Measurements from ENCODE around the gene CWC22.
"Not testable (repeated sequence)": the region's sequence is repeated elsewhere in the genome, so short reads cannot be mapped to it uniquely, and the experiment has no call there.

CWC22 gene

DNA sequence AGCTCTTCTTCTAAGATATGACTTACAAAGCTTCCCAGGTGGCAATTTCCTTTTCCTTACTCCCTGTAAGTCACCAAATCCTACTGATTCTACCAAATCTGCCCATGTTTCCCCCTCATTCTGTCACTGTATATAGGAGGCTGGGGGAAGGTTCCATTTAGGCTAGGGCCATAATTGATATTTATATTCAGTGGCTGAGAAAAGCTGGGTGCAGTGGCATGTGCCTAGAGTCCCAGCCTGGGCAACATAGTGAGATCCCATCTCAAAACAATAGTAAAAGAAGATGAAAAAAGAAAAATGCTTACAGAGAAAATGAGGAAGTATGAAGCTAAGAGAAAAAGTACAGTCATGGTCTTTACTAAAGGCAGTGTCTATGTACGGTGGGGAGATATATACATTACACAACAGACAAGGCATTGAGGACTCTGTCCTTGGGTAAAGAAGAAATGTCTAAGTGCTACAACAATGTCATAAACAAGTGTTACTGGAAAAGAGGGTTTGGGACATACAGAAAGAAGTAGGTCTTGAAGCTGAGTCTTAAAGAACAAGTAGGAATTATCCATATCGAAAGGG, 4.8 kb downstream of the CWC22 start:
- DNase-seq = no peak

DNA sequence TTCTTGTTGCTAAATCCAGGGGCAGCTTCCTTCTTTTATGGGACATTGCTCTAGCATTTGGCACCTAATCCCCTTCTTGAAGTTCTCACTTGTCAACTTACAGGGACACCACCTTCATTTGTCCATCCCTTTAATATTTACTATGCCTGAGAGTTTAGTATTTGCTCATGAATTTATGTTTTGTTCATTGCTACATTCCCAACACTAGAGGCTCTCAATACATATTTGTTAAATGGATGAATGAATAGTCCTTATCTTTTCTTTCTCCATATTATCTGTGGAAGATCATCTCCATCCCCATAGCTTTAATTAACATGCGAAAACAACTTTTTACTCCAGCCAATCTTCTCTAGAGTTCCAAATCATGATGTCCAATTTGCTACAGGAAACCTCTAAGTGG, 5.4 kb downstream of the CWC22 start:
- DNase-seq = no peak

DNA sequence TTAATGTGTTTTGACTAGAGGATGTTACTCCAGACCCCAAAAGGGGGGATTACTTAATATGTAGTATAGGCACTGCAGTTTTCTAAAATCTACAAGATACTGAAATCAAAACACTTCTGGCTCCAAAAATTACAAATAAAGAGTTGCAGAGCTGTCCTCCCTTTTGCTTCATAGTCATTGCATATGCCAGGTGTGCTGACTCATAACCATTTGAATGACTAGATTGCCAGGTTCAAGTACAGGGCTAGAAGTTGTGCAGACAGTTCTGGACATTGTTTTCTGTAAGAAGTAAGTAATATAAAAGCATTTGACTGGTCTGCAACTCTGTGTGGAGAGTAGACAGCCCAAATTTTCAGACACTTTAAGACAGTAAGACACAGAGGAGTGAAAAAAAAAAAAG, 6.7 kb downstream of the CWC22 start:
- no peak for DNase-seq

DNA sequence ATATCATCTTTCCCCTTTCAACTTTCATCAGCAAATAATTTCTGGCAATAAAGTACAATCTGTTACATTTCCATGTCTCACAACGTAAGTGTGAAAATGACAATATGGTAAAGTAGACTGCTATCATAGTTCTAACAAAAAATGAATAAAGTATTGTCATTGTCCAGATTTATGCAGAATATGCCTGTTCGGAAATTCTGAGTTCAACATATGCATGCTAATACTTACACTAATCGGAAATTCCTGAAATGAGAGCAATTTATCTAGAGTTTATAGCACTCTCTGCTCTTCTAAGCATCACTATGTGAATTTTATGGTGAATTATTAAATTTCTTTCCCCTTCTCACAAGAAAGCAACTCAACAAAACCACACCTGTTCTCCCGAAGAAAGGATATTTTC, 8.1 kb downstream of the CWC22 start:
- no peak for DNase-seq

DNA sequence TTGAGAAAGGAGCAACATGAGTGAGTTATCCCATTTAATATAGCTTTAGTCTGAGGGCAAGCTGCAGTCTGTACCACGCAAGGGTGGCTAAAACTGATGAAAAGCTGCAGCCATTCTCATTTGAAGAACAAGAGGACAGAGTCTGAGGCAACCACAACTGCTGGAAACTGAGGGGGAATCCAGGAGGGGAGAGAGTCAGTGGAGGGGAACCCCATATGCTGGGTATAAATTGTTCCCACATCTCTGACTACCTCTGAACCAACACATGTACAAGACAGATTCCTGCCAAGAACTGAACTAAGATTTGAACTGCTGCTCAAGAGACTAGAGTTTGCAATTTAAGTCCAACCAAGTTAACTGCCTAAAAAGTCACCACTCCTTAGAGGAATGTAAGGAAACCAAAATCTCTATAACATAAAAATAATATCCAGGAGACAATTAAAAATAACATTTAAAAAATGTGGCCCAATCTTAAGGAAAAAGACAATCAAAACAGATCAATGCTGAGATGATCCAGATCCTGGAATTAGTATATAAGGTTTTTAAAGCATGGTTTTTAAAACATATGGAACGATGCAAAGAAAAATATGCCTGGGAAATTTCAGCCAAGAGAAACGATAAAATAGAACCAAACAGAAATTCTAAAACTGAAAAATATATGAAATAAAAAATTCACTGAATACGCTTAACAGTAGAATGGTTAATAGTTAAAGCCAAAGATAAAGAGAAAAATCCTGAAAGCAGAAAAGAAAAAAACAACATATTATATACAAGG, 11.2 kb downstream of the CWC22 start:
- DNase-seq = no peak

DNA sequence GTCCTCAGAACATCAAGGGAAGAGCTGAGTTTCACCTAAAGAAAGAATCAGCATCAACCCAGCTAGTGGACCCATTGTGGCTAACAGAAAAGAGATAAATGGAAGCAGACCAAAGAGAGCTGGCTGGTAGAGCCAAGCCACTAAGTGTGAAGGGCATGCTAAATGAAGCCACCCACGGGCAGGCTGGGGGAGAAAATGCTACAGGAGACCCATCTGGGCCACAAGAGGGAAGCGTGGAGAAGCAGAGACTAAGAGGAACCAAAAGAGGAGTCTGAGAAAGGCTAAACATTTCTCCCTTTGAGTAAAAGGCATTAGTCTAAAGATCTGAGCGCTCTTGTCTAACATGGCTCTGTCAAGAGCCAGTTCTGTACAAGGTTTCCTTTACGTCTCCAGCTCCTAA, 15.8 kb downstream of the CWC22 start:
- peak; percentile 8 for DNase-seq

DNA sequence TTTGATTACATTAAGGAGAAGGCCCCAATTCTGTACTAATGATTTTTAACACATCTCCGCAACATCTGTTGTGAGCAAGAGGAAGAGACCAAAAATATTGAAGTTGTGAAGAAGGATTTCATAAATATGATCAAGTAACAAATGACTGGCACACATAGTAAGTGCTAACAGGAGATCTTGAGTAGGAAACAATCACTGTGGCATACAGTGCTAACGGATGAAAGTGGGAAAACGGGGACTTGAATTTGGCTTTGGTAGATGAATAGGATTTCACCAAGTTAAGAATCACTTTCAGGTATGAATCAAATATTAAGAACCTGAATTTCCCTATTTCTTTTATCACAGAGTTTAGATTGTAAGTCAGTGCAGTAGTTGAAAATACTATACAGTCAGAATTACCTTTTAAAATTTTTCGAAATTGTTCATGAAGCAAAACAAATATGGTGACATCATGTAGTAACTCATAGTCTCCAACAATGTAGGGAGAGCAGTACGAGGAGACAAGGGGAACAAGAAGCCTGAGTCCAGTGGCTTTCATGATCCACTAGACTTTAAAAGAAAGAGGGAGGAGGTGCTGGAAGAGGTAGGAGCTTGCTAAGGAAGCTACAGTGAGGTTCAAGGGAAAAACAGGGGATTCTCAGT, 16.3 kb downstream of the CWC22 start:
- DNase-seq = no peak

DNA sequence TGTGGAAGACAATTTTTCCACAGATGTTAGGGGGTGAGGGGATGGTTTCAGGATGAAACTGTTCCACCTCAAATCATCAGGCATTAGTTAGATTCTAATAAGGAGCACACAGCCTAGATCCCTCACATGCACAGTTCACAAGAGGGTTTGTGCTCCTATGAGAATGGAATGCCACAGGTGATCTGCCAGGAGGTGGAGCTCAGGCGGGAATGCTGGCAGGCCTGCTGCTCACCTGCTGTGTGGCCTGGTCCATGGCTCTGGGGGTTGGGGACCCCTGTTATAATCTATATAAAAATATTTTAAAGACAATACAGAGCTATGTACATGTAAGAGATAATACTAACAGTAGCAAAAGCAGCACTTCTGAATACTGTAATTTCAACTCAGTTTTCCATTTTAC, 19.2 kb downstream of the CWC22 start:
- DNase-seq = no peak

DNA sequence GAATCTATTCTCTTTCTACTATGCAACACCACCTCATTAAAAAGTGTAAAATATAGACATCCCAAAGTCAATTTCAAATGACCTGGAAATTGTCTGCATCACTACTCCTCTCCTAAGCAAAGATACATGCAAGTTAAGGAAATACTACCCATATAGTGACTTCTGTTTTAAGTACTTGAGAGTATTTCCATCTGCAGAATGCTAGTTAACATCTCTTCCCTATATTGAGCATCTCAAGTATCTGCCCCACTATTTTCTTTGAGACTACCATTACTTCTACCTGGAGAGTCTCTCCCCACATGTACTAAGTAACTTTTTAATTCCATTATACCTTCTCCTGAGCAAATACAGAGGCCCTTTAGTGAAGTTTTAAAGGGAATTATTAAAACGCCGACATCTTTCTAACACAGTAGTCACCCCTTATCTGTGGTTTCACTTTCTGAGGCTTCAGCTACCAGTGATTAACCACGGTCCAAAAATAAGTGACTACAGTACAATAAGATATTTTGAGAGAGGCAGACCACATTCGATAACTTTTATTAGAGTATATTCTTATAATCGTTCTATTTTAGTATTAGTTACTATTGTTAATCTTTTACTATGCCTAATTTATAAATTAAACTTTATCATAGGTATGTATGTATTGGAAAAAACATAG, 21.8 kb downstream of the CWC22 start:
- DNase-seq = no peak

DNA sequence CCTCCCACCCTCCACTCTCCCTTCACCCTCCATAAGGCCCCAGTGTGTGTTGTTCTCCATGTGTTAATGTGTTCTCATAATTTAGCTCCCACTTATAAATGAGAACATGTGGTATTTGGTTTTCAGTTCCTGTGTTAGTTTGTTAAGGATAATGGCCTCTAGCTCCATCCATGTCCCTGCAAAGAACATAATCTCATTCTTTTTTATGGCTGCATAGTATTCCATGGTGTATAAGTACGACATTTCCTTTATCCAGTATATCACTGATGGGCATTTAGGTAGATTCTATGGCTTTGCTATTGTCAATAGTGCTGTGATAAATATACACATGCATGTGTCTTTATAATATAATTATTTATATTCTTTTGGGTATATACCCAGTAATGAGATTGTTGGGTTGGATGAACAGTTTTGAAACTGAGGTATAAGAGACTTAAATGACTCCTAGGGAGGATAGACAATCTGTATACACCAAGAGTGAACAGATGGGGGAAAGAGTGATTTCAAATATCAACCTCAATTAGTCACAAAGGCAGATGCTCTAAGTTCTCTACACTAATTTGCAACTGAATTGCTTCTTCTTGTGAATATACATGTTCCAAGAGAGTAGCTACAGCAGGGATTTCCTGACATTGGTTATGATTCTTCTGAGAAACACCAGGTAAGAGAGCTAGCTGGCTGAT, 23.7 kb downstream of the CWC22 start:
- DNase-seq = no peak

DNA sequence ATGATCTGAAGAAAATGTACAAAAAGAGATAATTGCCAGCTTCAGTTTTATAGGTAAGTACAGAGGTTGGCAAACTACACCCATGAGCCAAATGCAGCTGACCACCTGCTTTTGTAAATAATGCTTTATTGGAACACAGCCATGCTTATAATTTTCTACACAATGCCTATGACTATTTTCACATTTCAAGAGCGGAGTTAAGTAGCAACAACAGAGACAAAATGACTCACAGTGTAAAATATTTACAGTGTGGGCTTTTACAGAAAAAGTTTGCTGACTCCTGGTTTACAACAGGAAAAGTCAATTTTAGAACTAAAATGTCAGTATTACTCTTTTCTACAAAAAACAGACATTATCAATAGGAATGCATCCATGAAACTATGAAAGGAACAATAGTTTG, 26.0 kb downstream of the CWC22 start:
- DNase-seq = no peak

DNA sequence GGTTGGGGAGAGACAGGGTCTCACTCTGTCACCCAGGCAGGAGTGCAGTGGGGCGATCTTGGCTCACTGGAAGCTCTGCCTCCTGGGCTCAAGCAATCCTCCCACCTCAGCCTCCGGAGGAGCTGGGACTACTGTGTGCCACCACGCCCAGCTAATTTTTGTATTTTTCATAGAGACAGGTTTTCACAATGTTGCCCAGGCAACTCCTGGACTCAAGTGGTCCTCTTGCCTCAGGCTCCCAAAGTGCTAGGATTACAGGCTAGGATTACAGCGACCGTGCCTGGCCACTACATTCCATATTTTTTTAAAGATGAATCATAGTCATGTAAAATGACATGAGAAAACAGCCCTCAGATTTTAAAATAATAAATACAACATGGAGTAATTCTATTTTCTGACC, 32.3 kb downstream of the CWC22 start:
- DNase-seq = no peak

DNA sequence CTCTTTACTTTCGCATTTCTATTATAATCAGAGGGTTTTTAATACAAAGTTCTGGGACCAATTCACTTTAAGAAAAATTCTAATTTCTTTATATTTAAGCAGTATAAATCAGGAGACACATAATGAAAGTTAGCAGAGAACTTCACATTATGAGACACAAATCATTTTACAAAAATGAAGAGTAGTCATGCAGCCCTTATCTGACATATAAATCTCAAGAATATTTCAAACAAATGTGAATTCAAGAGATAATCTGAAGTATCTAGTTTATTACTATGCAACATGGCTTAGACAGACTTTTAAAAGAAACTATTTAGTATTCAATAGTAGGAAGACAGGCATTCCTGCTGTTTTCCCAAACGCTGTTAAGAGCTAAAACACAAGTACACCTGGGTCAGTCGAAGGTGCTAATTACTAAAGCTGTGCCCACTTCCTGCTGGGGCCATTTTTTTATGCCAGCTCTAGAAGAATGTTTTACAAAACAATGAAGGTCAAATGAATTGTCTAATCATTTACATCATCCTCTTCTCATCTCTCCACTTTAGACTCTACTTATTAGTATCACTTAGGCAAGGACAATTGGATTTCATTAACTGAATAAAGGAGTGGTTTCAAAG, 40.2 kb downstream of the CWC22 start:
- no peak for DNase-seq

DNA sequence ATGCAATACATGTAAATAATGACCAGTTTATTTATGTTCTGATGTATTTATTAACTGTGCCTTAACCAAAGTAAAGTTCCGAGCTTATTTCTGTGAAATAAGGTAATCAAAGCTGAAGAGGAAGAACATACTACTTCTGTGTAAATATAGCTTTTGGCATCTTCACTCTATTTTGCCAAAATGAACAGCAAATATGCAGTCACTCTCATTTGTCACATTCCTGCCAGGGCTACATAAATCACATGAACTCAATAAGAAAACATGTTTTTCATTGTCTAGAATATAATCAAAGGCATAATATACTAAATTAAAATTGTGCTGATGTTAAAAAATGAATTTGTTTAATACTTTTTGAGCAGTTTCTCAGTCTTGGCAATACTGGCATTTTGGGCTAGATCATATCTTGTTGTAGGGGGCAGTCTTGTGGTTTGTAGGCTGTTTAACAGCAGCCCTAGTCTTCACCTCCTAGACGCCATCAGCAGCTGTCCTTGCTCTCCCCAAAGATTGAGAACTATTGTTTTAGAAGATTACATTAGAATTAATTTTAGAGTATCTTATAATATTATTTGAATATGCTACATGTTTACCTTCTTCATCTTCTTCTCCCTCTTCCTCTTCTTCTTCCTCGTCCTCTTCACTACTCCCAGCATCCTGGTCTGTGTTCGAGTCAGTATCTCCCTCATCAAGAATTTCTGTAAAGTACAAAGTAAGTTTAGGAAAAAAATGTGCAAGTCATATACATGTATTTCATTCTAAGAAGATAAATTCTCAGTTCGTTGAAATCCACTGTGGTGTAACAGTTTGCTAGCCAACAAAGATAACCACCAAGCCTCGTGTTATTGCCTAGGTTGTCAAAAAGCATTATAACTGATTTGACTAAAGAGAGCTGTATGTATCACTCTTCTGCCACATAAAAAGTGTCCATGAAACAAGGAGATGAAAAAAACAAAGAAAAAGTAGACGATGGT, 41.5 kb downstream of the CWC22 start:
- DNase-seq = no peak

DNA sequence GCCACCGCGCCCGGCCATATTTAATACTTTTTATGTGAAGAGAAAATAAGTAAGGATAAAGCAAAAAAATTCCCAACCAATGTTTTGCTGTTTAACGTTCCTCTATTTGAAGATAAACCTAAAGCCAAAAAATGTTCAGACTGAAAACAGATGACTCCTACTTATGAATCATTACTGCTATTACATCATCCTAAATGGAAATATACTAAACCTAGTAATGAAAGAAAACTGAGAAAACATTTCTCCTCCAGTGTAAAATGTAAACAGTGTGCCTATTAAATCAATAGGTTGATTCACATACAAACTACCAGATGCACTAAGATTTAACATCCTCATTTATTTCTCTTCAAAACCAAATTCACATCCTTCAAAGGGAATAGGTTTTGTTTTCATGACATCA, 43.5 kb downstream of the CWC22 start:
- DNase-seq = no peak

DNA sequence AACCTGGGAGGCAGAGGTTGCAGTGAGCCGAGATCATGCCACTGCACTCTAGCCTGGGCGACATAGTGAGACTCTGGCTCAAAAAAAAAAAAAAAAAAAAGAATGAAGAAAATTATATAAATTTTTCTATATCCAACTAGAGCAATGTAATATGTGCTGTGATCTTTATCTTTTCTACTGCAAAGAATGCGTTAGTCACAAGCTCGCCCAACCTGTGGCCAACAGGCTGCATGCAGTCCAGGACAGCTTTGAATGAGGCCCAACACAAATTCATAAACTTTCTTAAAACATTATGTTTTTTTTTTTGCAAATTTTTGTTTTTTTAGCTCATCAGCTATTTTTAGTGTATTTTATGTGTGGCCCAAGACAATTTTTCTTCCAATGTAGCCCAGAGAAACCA, 48.8 kb downstream of the CWC22 start:
- not testable (repeated sequence) for DNase-seq

DNA sequence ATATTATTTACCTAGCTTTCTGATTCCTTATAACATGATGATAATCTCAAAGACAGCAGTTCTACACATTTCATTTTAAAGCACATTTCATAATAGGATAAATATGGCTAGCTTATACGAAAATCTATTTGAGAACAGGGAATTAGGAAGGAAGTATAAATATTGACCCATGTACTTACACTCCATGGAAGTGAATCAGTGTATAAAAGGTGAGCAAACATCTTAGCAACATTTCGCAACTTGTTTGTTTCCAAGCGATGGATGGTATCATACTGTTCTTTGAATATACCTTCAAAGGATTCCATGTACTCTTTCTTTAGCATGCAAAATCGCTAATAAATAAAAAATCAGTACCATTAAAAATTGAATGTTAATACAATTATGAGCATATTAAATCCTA, 53.1 kb downstream of the CWC22 start:
- no peak for DNase-seq

DNA sequence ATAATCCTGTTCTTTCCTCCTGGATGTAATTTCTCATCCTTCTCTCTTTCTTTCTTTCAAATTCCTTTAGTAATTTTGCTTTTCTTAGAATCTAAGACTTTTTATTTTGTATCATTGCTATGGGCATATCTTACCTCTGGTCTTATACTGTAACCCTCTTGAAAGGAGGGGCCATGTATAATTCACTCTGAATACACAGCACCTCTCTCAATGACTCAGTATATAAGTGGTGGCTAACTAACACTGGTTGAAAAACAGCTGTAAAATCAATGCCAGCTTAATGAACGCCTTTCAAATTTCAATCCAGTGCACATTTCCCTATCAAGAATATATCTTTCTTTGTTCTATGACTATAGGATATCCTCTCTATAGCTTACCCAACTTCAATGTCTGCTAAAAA, 53.7 kb downstream of the CWC22 start:
- DNase-seq = no peak

DNA sequence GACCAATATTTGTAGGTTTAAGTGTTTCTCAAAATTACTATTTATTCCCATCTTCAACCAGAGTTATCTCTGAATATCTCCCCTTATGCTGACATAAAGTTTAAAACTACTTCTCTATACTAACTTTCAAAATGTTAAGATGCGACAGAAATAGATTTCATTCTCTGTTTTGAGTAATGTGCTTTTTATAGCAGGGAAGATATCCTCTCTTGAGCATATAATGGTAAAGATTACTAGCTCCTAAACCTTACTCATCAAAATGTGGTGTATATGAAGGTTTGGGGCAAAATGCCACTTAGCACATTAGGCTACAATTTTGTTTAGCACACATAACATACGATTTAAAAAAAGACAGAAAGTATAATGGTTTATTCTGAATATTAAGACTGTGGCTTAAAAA, 54.4 kb downstream of the CWC22 start:
- DNase-seq = no peak

DNA sequence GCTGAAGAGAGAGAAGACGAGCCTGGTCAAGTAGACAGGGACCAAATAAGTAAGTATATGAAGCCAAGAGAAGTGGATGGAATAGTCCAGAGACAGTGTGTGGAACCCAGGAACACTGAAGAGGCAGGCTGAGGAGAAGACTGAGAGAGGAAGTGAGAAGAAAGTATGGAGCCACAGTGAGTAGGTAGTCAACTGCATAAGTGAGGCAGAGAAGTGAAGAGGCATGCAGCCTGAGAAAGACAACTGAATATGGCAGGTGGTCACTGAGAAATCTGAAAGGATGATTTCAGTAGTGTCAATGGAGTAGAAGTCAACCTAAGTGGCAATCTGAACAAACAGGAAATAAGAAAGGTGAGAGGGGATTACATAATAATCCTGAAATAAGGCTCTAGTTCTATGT, 55.4 kb downstream of the CWC22 start:
- no peak for DNase-seq

DNA sequence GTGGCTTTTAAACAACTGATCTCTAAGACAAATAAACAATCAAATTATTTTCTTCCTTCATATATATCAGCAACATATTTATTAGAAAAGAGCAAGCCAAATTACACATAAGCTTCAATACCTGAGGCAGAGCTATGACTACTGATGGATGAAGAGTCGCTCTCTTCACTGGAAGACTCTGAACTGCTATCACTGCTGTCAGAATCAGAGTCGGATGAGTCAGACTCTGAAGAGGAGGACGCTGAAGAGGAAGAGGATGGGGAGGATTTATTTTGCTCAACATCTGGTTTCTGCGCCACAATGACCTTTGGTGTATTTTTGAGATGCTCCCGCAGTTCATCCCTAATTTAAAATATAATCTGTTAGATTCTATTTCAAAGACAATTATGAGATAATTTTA, 56.7 kb downstream of the CWC22 start:
- DNase-seq = no peak

DNA sequence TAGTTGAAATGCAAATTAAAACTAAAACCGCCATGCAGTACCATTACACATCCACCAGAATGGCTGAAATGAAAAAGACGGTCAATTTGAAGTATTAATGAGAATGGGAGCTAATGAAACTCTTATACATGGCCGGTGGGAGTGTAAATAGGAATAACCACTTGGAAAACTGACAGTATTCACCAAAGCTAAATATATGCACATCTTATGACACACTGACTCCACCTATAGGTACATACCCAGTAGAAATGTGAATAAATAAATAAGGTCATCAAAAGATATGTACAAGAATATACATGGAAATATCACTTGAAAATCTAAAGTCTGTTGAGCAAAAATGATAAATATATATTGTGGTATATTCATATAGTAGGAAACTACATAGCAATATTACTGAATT, 57.7 kb downstream of the CWC22 start:
- no peak for DNase-seq
